Heart right ventricle (tissue), 16 donors: ENCODE measurements around the gene IGSF9B. TPM values are rescaled to one million over a fixed set of nuclear protein-coding genes. Genes with fewer than 3 reads are reported as not detected.
A peak's percentile ranks its signal among the peaks of the same experiment; 100 is the strongest.

ENCODE experiments used
- ATAC-seq, 8 donors: fragments of 200-7000 bp; cut with Tn5 transposase; one replicate each; pipeline ENCODE4 v1.9.1; 2020; ENCODE audit warnings: mild to moderate bottlenecking in 8 of 8, moderate library complexity in 8 of 8, moderate number of reproducible peaks in 1 of 8
- DNase-seq, 2 donors: peaks; one replicate each; pipeline ENCODE4 v3.0.0-alpha.2; 2020
- H3K27ac ChIP-seq, 10 donors: fragments of 200-600 bp; sonication (generic) in 2 of 10; one replicate each; pipeline versions ENCODE4 v1.5.0 to v1.8.0; 2020 to 2022; ENCODE audit warnings: mild to moderate bottlenecking in 3 of 10
- H3K27me3 ChIP-seq, 7 donors: fragments of 200-600 bp; one replicate each; pipeline ENCODE4 v1.8.0; 2021 to 2022; ENCODE audit warnings: mild to moderate bottlenecking in 2 of 7
- H3K36me3 ChIP-seq, 9 donors: fragments of 200-600 bp; sonication (generic) in 1 of 9; one replicate each; pipeline versions ENCODE4 v1.5.0 to v1.8.0; 2020 to 2022; ENCODE audit warnings: mild to moderate bottlenecking in 2 of 9
- H3K4me1 ChIP-seq, 9 donors: fragments of 200-600 bp; sonication (generic) in 1 of 9; one replicate each; pipeline versions ENCODE4 v1.5.0 to v1.8.0; 2020 to 2022; ENCODE audit warnings: mild to moderate bottlenecking in 4 of 9
- H3K4me3 ChIP-seq, 10 donors: fragments of 200-600 bp; sonication (generic) in 2 of 10; one replicate each; pipeline versions ENCODE4 v1.5.0 to v1.8.0; 2020 to 2022; ENCODE audit warnings: mild to moderate bottlenecking in 7 of 10, moderate library complexity in 2 of 10
- H3K9me3 ChIP-seq, 11 donors: fragments of 200-600 bp in 10 of 11; sonication (generic) in 2 of 11; one replicate each; pipeline versions ENCODE4 v1.5.0 to v1.8.0; 2013 to 2022; ENCODE audit warnings: mild to moderate bottlenecking in 2 of 11, control low read depth in 1 of 11, moderate library complexity in 1 of 11
- CTCF ChIP-seq, 9 donors: fragments of 200-600 bp; sonication (generic) in 2 of 9; IDR thresholded peaks; one replicate each; pipeline versions ENCODE4 v1.5.0 to v1.8.0; 2021 to 2022; ENCODE audit warnings: antibody characterized with exemption in 9 of 9, mild to moderate bottlenecking in 5 of 9, moderate library complexity in 1 of 9
- WGBS, 2 donors: extraction: QIAGEN DNeasy Blood & Tissue Kit; methylation state at CpG; one replicate each; pipeline ENCODE4 v1.1.7; 2013; ENCODE audit warnings: inconsistent platforms in 1 of 2; 5-methylcytosine and 5-hydroxymethylcytosine counted together
- intact Hi-C, 10 donors: fragments of 100-400 bp; cut with DNase I; formaldehyde crosslinking; loops; one replicate each; pipeline versions ENCODE4 v1.11.1 to v1.14.2; 2022
- polyA plus RNA-seq, 2 donors: library from polyadenylated mRNA; stranded (reverse); fragments of 200-250 nt; gene quantifications; one replicate each; pipeline ENCODE4 v1.2.3, GENCODE V29; 2013
- total RNA-seq, 10 donors: library from RNA; stranded (reverse); fragmentation: NEBNext Ultra II Directional in 3 of 10; extraction: Animal tissue kit (Norgen Biotek cat#: 25700) in 3 of 10; gene quantifications; one replicate each; pipeline versions ENCODE4 v1.2.1 to v1.2.4, GENCODE V29; 2021 to 2023
- donor health status: Arrhythmogenic right ventricular cardiomyopathy.
- donor health status: ischemic (EF 13 %, LVEDD 7.1; RV severe dilation, severe dysfunction).
- donor health status: healthy with polysubstance abuse.
- donor health status: DM: no; HTN: yes; CAD: no.
- donor health status: DM: no; HTN: no; CAD: no.
- donor health status: ischemic (EF 25% LVEDD 6.9; RV normal size, moderate dysfunction).
- donor health status: ischemic (EF 25% LVEDD 5.7; RV mildly dilated, moderate dysfunction).
- donor health status: healthy.
- donor health status: DM: yes; HTN: yes; CAD: no.
- donor health status: Ischemic cardiomyopathy.
- donor health status: ischemic (EF 35%, LVEDD 5.7; RV mildly dilated, moderate dysfunction).
- donor health status: nonischemic (EF 11% LVEDD 7.7; RV severe dilation, severe dysfunction).
- donor health status: DM: yes; HTN: yes; CAD: no.
- donor health status: PGD.
- donor health status: ischemic (EF 29% LVEDD 5.4; RV normal size, mild dysfunction).
- donor health status: nonischemic (EF 23%, LVEDD 6.1; RV moderate dilation, normal function).

IGSF9B gene
- total and polyA plus RNA-seq, 12 donors: 6.7 to 72.3 (median 49.6) TPM

GRCh38 chr11:133893381-133893780 is 63.4 kb downstream of the IGSF9B start:
- no peaks in the 10 kb centered on the region for H3K9me3 ChIP-seq
- no peak overlapping the region for H3K27ac ChIP-seq
- 73 to 74% methylated on average over 14 of the region's 14 CpGs for WGBS, 2 donors
- peaks cover 0 to 12% (median 0%) of the 10 kb centered on the region in 9 donors for H3K4me1 ChIP-seq
- no peak overlapping the region for H3K4me3 ChIP-seq
- intact Hi-C loops: no loop called here
- no peaks in the 10 kb centered on the region for H3K36me3 ChIP-seq
- no peaks in the 10 kb centered on the region for H3K27me3 ChIP-seq
- DNase-seq: no peak
- peak in 1 of 8 donors; percentile 7 for ATAC-seq
- TF ChIP-seq CTCF (IDR thresholded peaks at IDR 0.05): no peak

GRCh38 chr11:133892584-133893380 is 64.0 kb downstream of the IGSF9B start:
- 87 to 90% methylated on average over 19 of the region's 19 CpGs for WGBS, 2 donors
- ATAC-seq (peak in 1 of 8 donors; percentile 17), DNase-seq (no peak)
- H3K27me3 ChIP-seq: no peaks in the 10 kb centered on the region
- no peaks in the 10 kb centered on the region for H3K36me3 ChIP-seq
- TF ChIP-seq CTCF (IDR thresholded peaks at IDR 0.05): no peak
- H3K27ac ChIP-seq: no peak overlapping the region
- H3K4me3 ChIP-seq: no peak overlapping the region
- intact Hi-C loops: no loop called here
- H3K9me3 ChIP-seq: no peaks in the 10 kb centered on the region
- H3K4me1 ChIP-seq: peaks cover 0 to 12% (median 0%) of the 10 kb centered on the region in 9 donors

- H3K36me3 ChIP-seq: no peaks in the 10 kb centered on the region
- TF ChIP-seq CTCF (IDR thresholded peaks at IDR 0.05): no peak
- 68 to 72% methylated on average over 8 of the region's 8 CpGs for WGBS, 2 donors
- intact Hi-C loops: no loop called here
- no peak overlapping the region for H3K27ac ChIP-seq
- H3K9me3 ChIP-seq: no peaks in the 10 kb centered on the region
- ATAC-seq: no peak
- no peaks in the 10 kb centered on the region for H3K27me3 ChIP-seq
- H3K4me1 ChIP-seq: peaks cover 0 to 12% (median 0%) of the 10 kb centered on the region in 9 donors
- H3K4me3 ChIP-seq: no peak overlapping the region
- no peak for DNase-seq
These were observed 64.6 kb downstream of the IGSF9B start for GRCh38 chr11:133892126-133892525.

- H3K36me3 ChIP-seq: no peaks in the 10 kb centered on the region
- H3K4me3 ChIP-seq: no peak overlapping the region
- 77 to 89% methylated on average over 3 of the region's 3 CpGs for WGBS, 2 donors
- no peaks in the 10 kb centered on the region for H3K9me3 ChIP-seq
- intact Hi-C loops: no loop called here
- ATAC-seq (no peak), DNase-seq (no peak)
- H3K27ac ChIP-seq: no peak overlapping the region
- H3K4me1 ChIP-seq: peaks cover 0 to 6% (median 0%) of the 10 kb centered on the region in 9 donors
- TF ChIP-seq CTCF (IDR thresholded peaks at IDR 0.05): no peak
- peaks cover 0 to 4% (median 0%) of the 10 kb centered on the region in 7 donors for H3K27me3 ChIP-seq
These were observed 66.9 kb downstream of the IGSF9B start for GRCh38 chr11:133889893-133890292.
